Body of pancreas (tissue), 4 donors: ENCODE measurements around the gene SMCO2. TPM values are rescaled to one million over a fixed set of nuclear protein-coding genes. Genes with fewer than 3 reads are reported as not detected.
A peak's percentile ranks its signal among the peaks of the same experiment; 100 is the strongest.

ENCODE experiments used
- ATAC-seq: fragments of 150-250 bp; one replicate; pipeline ENCODE4 v1.9.1; 2016
- DNase-seq, 4 donors: peaks; one replicate each; pipeline ENCODE4 v3.0.0-alpha.2; 2019
- H3K27ac ChIP-seq, 4 donors: fragments of 200-600 bp; sonication (generic); 1 replicate in 3 of 4; 2 replicates in 1 of 4; pipeline versions ENCODE4 v1.5.1 to v1.6.1; 2016 to 2019; ENCODE audit warnings: mild to moderate bottlenecking in 1 of 4, mixed read lengths in 1 of 4, moderate library complexity in 1 of 4
- H3K27me3 ChIP-seq, 2 donors: fragments of 200-600 bp; sonication (generic); one replicate each; pipeline ENCODE4 v1.6.0; 2016; ENCODE audit warnings: mild to moderate bottlenecking in 1 of 2
- H3K36me3 ChIP-seq, 2 donors: fragments of 200-600 bp; sonication (generic); replicated peaks in 1 of 2; 2 replicates each; pipeline ENCODE4 v1.5.1; 2016; ENCODE audit warnings: low read depth in 2 of 2; ENCODE audit not compliant: insufficient read depth in 1 of 2
- H3K4me1 ChIP-seq: fragments of 200-600 bp; sonication (generic); one replicate; pipeline ENCODE4 v1.6.0; 2016
- H3K4me3 ChIP-seq, 2 donors: fragments of 200-600 bp; sonication (generic); 1 replicate in 1 of 2; 2 replicates in 1 of 2; pipeline ENCODE4 v1.5.1; 2016 to 2019
- H3K9me3 ChIP-seq, 3 donors: fragments of 200-600 bp; sonication (generic); 1 replicate in 2 of 3; 2 replicates in 1 of 3; pipeline ENCODE4 v1.5.1; 2016
- POLR2A ChIP-seq, 3 donors: fragments of 450-650 bp; IDR thresholded peaks; one replicate each; pipeline ENCODE4 v1.6.1; 2016; ENCODE audit warnings: antibody characterized with exemption in 3 of 3, mild to moderate bottlenecking in 2 of 3
- WGBS, 2 donors: methylation state at CpG; one replicate each; pipeline ENCODE4 v1.1.5; 2017; 5-methylcytosine and 5-hydroxymethylcytosine counted together
- intact Hi-C: fragments of 100-400 bp; cut with DNase I; formaldehyde crosslinking; loops from one replicate; pipeline ENCODE4 v1.15.1; 2023
- total RNA-seq, 2 donors: library from RNA; depleted of rRNA; stranded (reverse); fragments of >200 nt; gene quantifications; one replicate each; pipeline ENCODE4 v1.1.0, GENCODE V29; 2016
- TF ChIP-seq, protein P1 (sequence below), 7 experiments: fragments of 450-650 bp in 4 of 7; fragments of 200-600 bp in 3 of 7; sonication (generic) in 3 of 7; IDR thresholded peaks; one replicate each; pipeline ENCODE4 v1.5.1; 2016 to 2019; ENCODE audit warnings: antibody characterized with exemption in 7 of 7

The SMCO2 gene
- total RNA-seq, 2 donors from 2014 or later: not detected

DNA sequence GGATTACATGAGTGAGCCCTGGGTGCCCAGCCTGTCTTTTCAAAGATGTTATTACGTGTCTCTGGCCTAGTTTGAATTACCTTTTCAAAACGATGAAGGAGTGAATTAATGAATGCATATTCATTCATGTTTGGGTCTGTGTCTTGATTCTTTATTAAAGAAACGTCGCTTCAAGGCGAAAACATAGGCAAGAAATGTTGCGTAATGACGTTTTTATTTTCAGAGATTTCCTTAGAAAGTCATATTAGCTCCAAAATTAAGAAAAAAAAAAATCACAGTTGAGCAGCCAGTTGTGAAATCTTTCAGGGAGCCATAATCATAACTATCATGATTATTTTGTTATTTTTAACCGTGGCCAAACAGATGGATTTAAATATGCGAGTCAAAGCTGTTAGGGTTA, 81.0 kb downstream of the SMCO2 start:
- WGBS, 2 donors: 70 to 77% methylated on average over 9 of the region's 9 CpGs
- H3K4me1 ChIP-seq: peaks cover 44% of the 10 kb centered on the region
- intact Hi-C loops: no loop called here
- ATAC-seq (no peak), DNase-seq (no peak)
- no peak overlapping the region for H3K27ac ChIP-seq
- no peaks in the 10 kb centered on the region for H3K27me3 ChIP-seq
- no peak for TF ChIP-seq POLR2A (IDR thresholded peaks at IDR 0.05)
- TF ChIP-seq, protein P1, sequence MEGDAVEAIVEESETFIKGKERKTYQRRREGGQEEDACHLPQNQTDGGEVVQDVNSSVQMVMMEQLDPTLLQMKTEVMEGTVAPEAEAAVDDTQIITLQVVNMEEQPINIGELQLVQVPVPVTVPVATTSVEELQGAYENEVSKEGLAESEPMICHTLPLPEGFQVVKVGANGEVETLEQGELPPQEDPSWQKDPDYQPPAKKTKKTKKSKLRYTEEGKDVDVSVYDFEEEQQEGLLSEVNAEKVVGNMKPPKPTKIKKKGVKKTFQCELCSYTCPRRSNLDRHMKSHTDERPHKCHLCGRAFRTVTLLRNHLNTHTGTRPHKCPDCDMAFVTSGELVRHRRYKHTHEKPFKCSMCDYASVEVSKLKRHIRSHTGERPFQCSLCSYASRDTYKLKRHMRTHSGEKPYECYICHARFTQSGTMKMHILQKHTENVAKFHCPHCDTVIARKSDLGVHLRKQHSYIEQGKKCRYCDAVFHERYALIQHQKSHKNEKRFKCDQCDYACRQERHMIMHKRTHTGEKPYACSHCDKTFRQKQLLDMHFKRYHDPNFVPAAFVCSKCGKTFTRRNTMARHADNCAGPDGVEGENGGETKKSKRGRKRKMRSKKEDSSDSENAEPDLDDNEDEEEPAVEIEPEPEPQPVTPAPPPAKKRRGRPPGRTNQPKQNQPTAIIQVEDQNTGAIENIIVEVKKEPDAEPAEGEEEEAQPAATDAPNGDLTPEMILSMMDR (IDR thresholded peaks at IDR 0.05): no peak
- H3K36me3 ChIP-seq: no peaks in the 10 kb centered on the region
- H3K4me3 ChIP-seq: no peak overlapping the region
- peaks cover 0 to 2% (median 0%) of the 10 kb centered on the region in 3 donors for H3K9me3 ChIP-seq

DNA sequence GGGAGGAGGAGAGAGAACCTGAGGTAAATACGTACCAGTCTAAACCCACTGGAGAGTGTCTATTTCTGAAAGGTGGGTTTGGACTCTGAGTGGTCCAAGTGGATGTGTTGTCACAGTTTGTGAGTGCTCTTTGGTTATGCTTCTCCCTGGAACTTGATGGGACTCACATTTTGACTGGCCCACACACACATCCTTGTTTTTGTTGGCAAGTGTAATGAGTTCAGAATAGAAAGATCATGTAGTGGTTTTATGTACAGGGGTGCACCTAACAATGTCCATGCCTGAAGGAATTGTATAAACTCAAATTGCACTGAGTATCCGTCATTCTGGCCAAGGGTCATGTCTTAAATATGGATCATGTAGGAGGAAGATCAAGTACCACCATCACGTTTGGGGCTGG, 82.3 kb downstream of the SMCO2 start:
- no peaks in the 10 kb centered on the region for H3K36me3 ChIP-seq
- WGBS, 2 donors: 83 to 90% methylated on average over 3 of the region's 3 CpGs
- no peaks in the 10 kb centered on the region for H3K9me3 ChIP-seq
- ATAC-seq (no peak), DNase-seq (no peak)
- H3K27me3 ChIP-seq: no peaks in the 10 kb centered on the region
- H3K4me3 ChIP-seq: no peak overlapping the region
- no peak overlapping the region for H3K27ac ChIP-seq
- peaks cover 37% of the 10 kb centered on the region for H3K4me1 ChIP-seq
- TF ChIP-seq, protein P1 (IDR thresholded peaks at IDR 0.05): no peak
- TF ChIP-seq POLR2A (IDR thresholded peaks at IDR 0.05): no peak
- intact Hi-C loops: no loop called here

DNA sequence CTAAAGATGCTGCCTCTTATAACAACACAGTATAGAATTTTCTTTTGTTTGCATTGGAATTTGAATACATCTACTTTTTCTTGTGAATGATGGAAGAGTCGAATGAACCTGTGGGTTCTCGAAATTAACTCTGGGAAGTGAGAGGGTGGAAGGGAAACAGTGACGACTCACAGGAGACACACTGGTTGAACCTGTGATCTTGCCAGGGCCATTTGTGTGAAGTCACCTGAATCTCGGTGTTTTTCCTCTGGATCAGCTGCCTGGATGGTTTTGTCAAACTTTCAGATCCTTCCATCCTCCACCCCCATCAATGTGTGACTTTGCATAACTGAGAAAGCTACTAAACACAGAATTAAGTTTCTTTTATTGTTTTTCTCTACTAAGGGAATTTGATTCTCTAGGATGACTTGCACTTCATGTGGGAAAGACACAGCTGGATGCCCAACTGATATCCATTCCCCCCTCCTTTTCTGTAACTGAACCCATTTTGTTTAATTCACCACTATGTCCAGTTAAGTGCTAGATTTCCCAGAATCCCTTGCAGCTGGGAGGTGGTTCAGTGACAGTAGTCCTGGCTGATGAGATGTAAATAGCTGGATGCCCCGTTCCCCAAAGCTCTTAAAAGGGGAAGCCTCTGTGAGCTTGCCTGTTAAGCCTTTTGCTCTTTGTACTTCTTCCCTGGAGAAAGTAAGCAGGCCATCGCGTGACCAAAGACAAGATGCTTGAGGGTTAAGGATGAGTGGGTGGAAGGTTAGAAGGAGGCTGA, 83.8 kb downstream of the SMCO2 start:
- DNase-seq: peak in 3 of 4 donors; percentile 44 to 54 (median 48)
- peaks cover 36% of the 10 kb centered on the region for H3K4me1 ChIP-seq
- no peaks in the 10 kb centered on the region for H3K27me3 ChIP-seq
- intact Hi-C loops: no loop called here
- no peaks in the 10 kb centered on the region for H3K36me3 ChIP-seq
- H3K4me3 ChIP-seq: no peak overlapping the region
- TF ChIP-seq POLR2A (IDR thresholded peaks at IDR 0.05): no peak
- TF ChIP-seq, protein P1 (IDR thresholded peaks at IDR 0.05): no peak
- H3K9me3 ChIP-seq: no peaks in the 10 kb centered on the region
- 36 to 38% methylated on average over 7 of the region's 7 CpGs for WGBS, 2 donors
- ATAC-seq: peak; percentile 74
- H3K27ac ChIP-seq: peak overlapping the region in 3 of 4 donors; percentile 34 to 61 (median 50)

DNA sequence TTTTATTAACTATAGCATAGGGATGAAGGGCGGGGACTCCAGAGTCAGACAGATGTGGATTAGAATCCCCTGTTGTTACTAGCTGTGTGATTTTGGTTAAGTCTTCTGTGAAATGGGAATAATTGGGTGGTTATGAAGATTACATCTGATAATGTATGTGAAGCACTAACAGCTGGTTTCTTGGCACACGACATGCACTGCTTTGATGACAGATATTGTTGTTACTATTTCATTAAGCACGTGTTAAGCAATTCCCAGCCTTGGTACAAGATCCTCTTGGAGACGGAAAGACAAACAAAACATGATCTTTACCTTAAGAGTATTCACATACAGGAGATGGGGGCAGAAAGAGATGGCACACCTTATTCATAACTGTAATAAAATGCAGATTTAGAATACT, 85.4 kb downstream of the SMCO2 start:
- ATAC-seq (peak; percentile 27), DNase-seq (peak in 3 of 4 donors; percentile 21 to 49 (median 35))
- intact Hi-C loops: no loop called here
- 52 to 59% methylated on average over 4 of the region's 4 CpGs for WGBS, 2 donors
- Histone ChIP-seq H3K27me3 (no peaks in the 10 kb centered on the region), H3K4me1 (peaks cover 23% of the 10 kb centered on the region), H3K4me3 (no peak overlapping the region), H3K36me3 (no peaks in the 10 kb centered on the region), H3K9me3 (no peaks in the 10 kb centered on the region), H3K27ac (no peak overlapping the region)
- TF ChIP-seq POLR2A (IDR thresholded peaks at IDR 0.05): no peak
- TF ChIP-seq, protein P1 (IDR thresholded peaks at IDR 0.05): no peak
